AG04449 (cell line): ENCODE measurements around the gene PROS1.
"Not testable (repeated sequence)": the region's sequence is repeated elsewhere in the genome, so short reads cannot be mapped to it uniquely, and the experiment has no call there.

Experiments
- CTCF ChIA-PET: fragments of 350-600 bp; formaldehyde crosslinking; extraction: SDS; loops from one replicate; lab custom pipeline; 2021; ENCODE audit warnings: antibody characterized with exemption; lab: Yijun Ruan, JAX
- POLR2A ChIA-PET: fragments of 400-600, 350-600 bp; formaldehyde crosslinking; extraction: SDS; loops from one replicate; lab custom pipeline; 2020; ENCODE audit warnings: antibody characterized with exemption, inconsistent platforms; lab: Yijun Ruan, JAX
- DNase-seq: peaks from one replicate; pipeline ENCODE4 v3.0.0-alpha.2; 2010; ENCODE audit warnings: low read depth, low spot score
- H3K4me3 ChIP-seq: 2 replicates; pipeline ENCODE4 v1.5.1; 2011; ENCODE audit warnings: low read depth, mild to moderate bottlenecking, control low read depth, low read length
- CTCF ChIP-seq: IDR thresholded peaks from one replicate; pipeline ENCODE4 v1.5.1; 2011; ENCODE audit warnings: mild to moderate bottlenecking, moderate library complexity, low read length, control low read depth, inconsistent platforms; ENCODE audit not compliant: insufficient read depth; ENCODE audit errors: missing control alignments

Gene PROS1

GRCh38 chr3:93962798-93963197 lies 10.9 kb downstream of the PROS1 start:
- no peak for TF ChIP-seq CTCF
- ChIA-PET POLR2A (no interaction called here), CTCF (no interaction called here)
- no peak overlapping the region for H3K4me3 ChIP-seq
- DNase-seq: no peak

- POLR2A ChIA-PET: no interaction called here
- no peak for DNase-seq
These were observed 12.2 kb downstream of the PROS1 start for GRCh38 chr3:93961489-93961888.

GRCh38 chr3:93961026-93961425 lies 12.7 kb downstream of the PROS1 start:
- no peak overlapping the region for H3K4me3 ChIP-seq
- CTCF ChIA-PET: interaction anchor here (1.0 kb wide), 1 partner anchor 40 kb away, joined by 3 read pairs; no protein-coding TSS in a partner anchor
- TF ChIP-seq CTCF: no peak
- DNase-seq: no peak
- POLR2A ChIA-PET: no interaction called here

More at GRCh38 chr3:93961489-93961888, 12.2 kb downstream of the PROS1 start:
- TF ChIP-seq CTCF: no peak
- no peak overlapping the region for H3K4me3 ChIP-seq
- CTCF ChIA-PET: interaction anchor here (1.0 kb wide), 1 partner anchor 41 kb away, joined by 3 read pairs; no protein-coding TSS in a partner anchor

GRCh38 chr3:93949958-93950357 lies 23.7 kb downstream of the PROS1 start:
- DNase-seq, CTCF ChIA-PET, POLR2A ChIA-PET: not testable (repeated sequence)

GRCh38 chr3:93937485-93937884 lies 36.2 kb downstream of the PROS1 start:
- POLR2A ChIA-PET, H3K4me3 ChIP-seq, CTCF ChIA-PET, DNase-seq: not testable (repeated sequence)

More at GRCh38 chr3:93949958-93950357, 23.7 kb downstream of the PROS1 start:
- not testable (repeated sequence) for H3K4me3 ChIP-seq

GRCh38 chr3:93936549-93936948 lies 37.1 kb downstream of the PROS1 start:
- CTCF ChIA-PET: no interaction called here
- POLR2A ChIA-PET: no interaction called here
- DNase-seq: no peak
- H3K4me3 ChIP-seq: no peak overlapping the region
- TF ChIP-seq CTCF: no peak

- no peak overlapping the region for H3K4me3 ChIP-seq
- ChIA-PET CTCF (no interaction called here), POLR2A (no interaction called here)
- DNase-seq: no peak
- TF ChIP-seq CTCF: no peak
These were observed 39.2 kb downstream of the PROS1 start for GRCh38 chr3:93934366-93935046.
